ENCODE measurements around the gene PRR7. TPM values are rescaled to one million over a fixed set of nuclear protein-coding genes. Genes with fewer than 3 reads are reported as not detected.

PRR7 gene
- total RNA-seq, 2 experiments from 2014 or later: 9.8 to 11.6 TPM

- Mint-ChIP-seq H3K27ac (peak overlapping the region; percentile 89), H3K4me1 (ENCODE audit: low read depth) (peaks cover 70% of the 10 kb centered on the region), H3K4me3 (peak overlapping the region; percentile 80), H3K9me3 (ENCODE audit: insufficient read depth) (no peaks in the 10 kb centered on the region), H3K36me3 (ENCODE audit: low read depth) (peaks cover 15% of the 10 kb centered on the region), H3K27me3 (ENCODE audit: low read depth) (peaks cover 4% of the 10 kb centered on the region)
- ChIA-PET CTCF (interaction anchor here (1.0 to 4.0 kb wide), 11 partner anchors 8 to 359 kb away, joined by 3 to 45 read pairs (median 8); partner anchors contain the start of gene PDLIM7), POLR2A (interaction anchor here (0.6 to 1.8 kb wide), 9 partner anchors 10 to 82 kb away, joined by 3 to 8 read pairs (median 5); partner anchors contain the start of genes GRK6 and PDLIM7)
- peak; percentile 88 for DNase-seq
- ATAC-seq: peak; percentile 66
These were observed 26.1 kb downstream of the PRR7 start for GRCh38 chr5:177472460-177473442.

- H3K9me3 Mint-ChIP-seq (ENCODE audit: insufficient read depth): no peaks in the 10 kb centered on the region
- H3K36me3 Mint-ChIP-seq (ENCODE audit: low read depth): peaks cover 12% of the 10 kb centered on the region
- peak within 1 kb of the TSS; percentile 80 for H3K4me3 Mint-ChIP-seq
- peaks cover 4% of the 10 kb centered on the region for H3K27me3 Mint-ChIP-seq (ENCODE audit: low read depth)
- H3K27ac Mint-ChIP-seq: peak within 1 kb of the TSS; percentile 83
- ATAC-seq: peak; percentile 27
- DNase-seq: peak; percentile 51
- H3K4me1 Mint-ChIP-seq (ENCODE audit: low read depth): peaks cover 76% of the 10 kb centered on the region
- POLR2A ChIA-PET: interaction anchor here (0.6 to 1.2 kb wide), 3 partner anchors 18 to 25 kb away, joined by 3 to 6 read pairs (median 4); no protein-coding TSS in a partner anchor
- CTCF ChIA-PET: interaction anchor here (1.9 to 4.0 kb wide), 6 partner anchors 9 to 84 kb away, joined by 4 to 45 read pairs (median 26); partner anchors contain the start of gene PDLIM7
These were observed 26.9 kb downstream of the PRR7 start, which contains the start of gene DBN1 for GRCh38 chr5:177473443-177474001. DBN1 (minus strand) TSS chr5:177473634; CDS start chr5:177473521, 113 bp downstream.

- DNase-seq: no peak
- POLR2A ChIA-PET: interaction anchor here (1.1 kb wide), 1 partner anchor 19 kb away, joined by 4 read pairs; no protein-coding TSS in a partner anchor
- Mint-ChIP-seq H3K27me3 (ENCODE audit: low read depth) (peaks cover 4% of the 10 kb centered on the region), H3K27ac (peak overlapping the region; percentile 70), H3K36me3 (ENCODE audit: low read depth) (peaks cover 16% of the 10 kb centered on the region), H3K4me1 (ENCODE audit: low read depth) (peaks cover 76% of the 10 kb centered on the region), H3K4me3 (peak overlapping the region; percentile 54), H3K9me3 (ENCODE audit: insufficient read depth) (no peaks in the 10 kb centered on the region)
- no peak for ATAC-seq
- CTCF ChIA-PET: interaction anchor here (1.9 to 4.0 kb wide), 4 partner anchors 9 to 71 kb away, joined by 4 to 24 read pairs (median 10); partner anchors contain the start of gene PDLIM7
These were observed 27.4 kb downstream of the PRR7 start for GRCh38 chr5:177474002-177474476.

- POLR2A ChIA-PET: interaction anchor here (1.1 kb wide), 1 partner anchor 20 kb away, joined by 4 read pairs; no protein-coding TSS in a partner anchor
These were observed 28.4 kb downstream of the PRR7 start for GRCh38 chr5:177474846-177475562.

GRCh38 chr5:177475563-177476427 lies 29.2 kb downstream of the PRR7 start:
- Mint-ChIP-seq H3K36me3 (ENCODE audit: low read depth) (peaks cover 15% of the 10 kb centered on the region), H3K4me3 (no peak overlapping the region), H3K27me3 (ENCODE audit: low read depth) (peaks cover 4% of the 10 kb centered on the region), H3K9me3 (ENCODE audit: insufficient read depth) (no peaks in the 10 kb centered on the region), H3K4me1 (ENCODE audit: low read depth) (peaks cover 77% of the 10 kb centered on the region), H3K27ac (peak overlapping the region; percentile 58)
- CTCF ChIA-PET: interaction anchor here (0.8 to 3.6 kb wide), 5 partner anchors 17 to 85 kb away, joined by 3 to 16 read pairs (median 9); no protein-coding TSS in a partner anchor
- POLR2A ChIA-PET: interaction anchor here (1.1 to 1.7 kb wide), 2 partner anchors 38 to 49 kb away, joined by 3 to 4 read pairs; partner anchors contain the start of gene GRK6
- DNase-seq (no peak), ATAC-seq (no peak)

More at GRCh38 chr5:177474846-177475562, 28.4 kb downstream of the PRR7 start:
- H3K4me3 Mint-ChIP-seq: peak overlapping the region; percentile 54
- H3K9me3 Mint-ChIP-seq (ENCODE audit: insufficient read depth): no peaks in the 10 kb centered on the region
- peak overlapping the region; percentile 70 for H3K27ac Mint-ChIP-seq
- CTCF ChIA-PET: interaction anchor here (1.2 to 2.5 kb wide), 2 partner anchors 17 to 18 kb away, joined by 3 to 10 read pairs; no protein-coding TSS in a partner anchor
- ATAC-seq (no peak), DNase-seq (no peak)
- H3K27me3 Mint-ChIP-seq (ENCODE audit: low read depth): peaks cover 4% of the 10 kb centered on the region
- peaks cover 17% of the 10 kb centered on the region for H3K36me3 Mint-ChIP-seq (ENCODE audit: low read depth)
- peaks cover 78% of the 10 kb centered on the region for H3K4me1 Mint-ChIP-seq (ENCODE audit: low read depth)

- no peaks in the 10 kb centered on the region for H3K9me3 Mint-ChIP-seq (ENCODE audit: insufficient read depth)
- H3K4me1 Mint-ChIP-seq (ENCODE audit: low read depth): peaks cover 68% of the 10 kb centered on the region
- ChIA-PET POLR2A (interaction anchor here (1.1 to 3.5 kb wide), 4 partner anchors 17 to 50 kb away, joined by 3 to 12 read pairs (median 4); partner anchors contain the start of gene GRK6), CTCF (interaction anchor here (0.8 to 3.7 kb wide), 7 partner anchors 19 to 86 kb away, joined by 5 to 16 read pairs (median 9); partner anchors contain the start of gene PDLIM7)
- H3K27ac Mint-ChIP-seq: peak overlapping the region; percentile 58
- H3K4me3 Mint-ChIP-seq: no peak overlapping the region
- peaks cover 10% of the 10 kb centered on the region for H3K36me3 Mint-ChIP-seq (ENCODE audit: low read depth)
- H3K27me3 Mint-ChIP-seq (ENCODE audit: low read depth): peaks cover 4% of the 10 kb centered on the region
- ATAC-seq (no peak), DNase-seq (no peak)
These were observed 30.1 kb downstream of the PRR7 start for GRCh38 chr5:177476531-177477233.

GRCh38 chr5:177477701-177478477 lies 31.3 kb downstream of the PRR7 start:
- ATAC-seq (no peak), DNase-seq (no peak)
- peaks cover 4% of the 10 kb centered on the region for H3K27me3 Mint-ChIP-seq (ENCODE audit: low read depth)
- CTCF ChIA-PET: interaction anchor here (0.6 to 4.2 kb wide), 9 partner anchors 13 to 88 kb away, joined by 3 to 21 read pairs (median 5); partner anchors contain the start of gene PDLIM7
- peaks cover 62% of the 10 kb centered on the region for H3K4me1 Mint-ChIP-seq (ENCODE audit: low read depth)
- no peak overlapping the region for H3K4me3 Mint-ChIP-seq
- H3K36me3 Mint-ChIP-seq (ENCODE audit: low read depth): peaks cover 14% of the 10 kb centered on the region
- no peaks in the 10 kb centered on the region for H3K9me3 Mint-ChIP-seq (ENCODE audit: insufficient read depth)
- POLR2A ChIA-PET: interaction anchor here (0.9 to 3.5 kb wide), 6 partner anchors 16 to 165 kb away, joined by 3 to 12 read pairs (median 4); partner anchors contain the start of gene PDLIM7
- H3K27ac Mint-ChIP-seq: peak overlapping the region; percentile 92

GRCh38 chr5:177478711-177479646 lies 32.4 kb downstream of the PRR7 start:
- POLR2A ChIA-PET: interaction anchor here (0.8 to 3.5 kb wide), 6 partner anchors 8 to 34 kb away, joined by 3 to 12 read pairs (median 3); partner anchors contain the start of gene PDLIM7
- peaks cover 60% of the 10 kb centered on the region for H3K4me1 Mint-ChIP-seq (ENCODE audit: low read depth)

More at GRCh38 chr5:177478711-177479646, 32.4 kb downstream of the PRR7 start:
- peaks cover 3% of the 10 kb centered on the region for H3K27me3 Mint-ChIP-seq (ENCODE audit: low read depth)
- peaks cover 19% of the 10 kb centered on the region for H3K36me3 Mint-ChIP-seq (ENCODE audit: low read depth)
- ATAC-seq: peak; percentile 83
- H3K4me3 Mint-ChIP-seq: peak overlapping the region; percentile 39
- H3K9me3 Mint-ChIP-seq (ENCODE audit: insufficient read depth): no peaks in the 10 kb centered on the region
- peak; percentile 77 for DNase-seq
- H3K27ac Mint-ChIP-seq: peak overlapping the region; percentile 92
- CTCF ChIA-PET: interaction anchor here (0.7 to 4.2 kb wide), 11 partner anchors 9 to 89 kb away, joined by 3 to 21 read pairs (median 4); partner anchors contain the start of gene PDLIM7
